Stimulated activated CD4-positive, alpha-beta T cell treated with anti-CD3 and anti-CD28 coated beads, Interleukin-4, amount 100 ng/mL, for 24 hours (primary cell): Measurements from ENCODE around the gene AIP.
A peak's percentile ranks its signal among the peaks of the same experiment; 100 is the strongest.

Source experiments
- DNase-seq: peaks from one replicate; pipeline ENCODE4 v3.0.0-alpha.2; 2020

AIP gene

GRCh38 chr11:67482827-67483798 lies at the start of gene AIP:
Gene AIP, plus strand, starts transcription at chr11:67483026. Its CDS starts 133 bp downstream, at chr11:67483159.
- DNase-seq = peak; percentile 98

- DNase-seq = no peak
Observed at GRCh38 chr11:67433536-67434394, 49.1 kb upstream of the AIP start.

- peak; percentile 31 for DNase-seq
Observed at GRCh38 chr11:67434395-67434881, 48.4 kb upstream of the AIP start.

- peak; percentile 33 for DNase-seq
Observed at GRCh38 chr11:67435031-67435726, 47.6 kb upstream of the AIP start.

- DNase-seq = no peak
Observed at GRCh38 chr11:67435727-67436458, 46.9 kb upstream of the AIP start.

- peak; percentile 74 for DNase-seq
Observed at GRCh38 chr11:67436459-67437081, 46.3 kb upstream of the AIP start.

GRCh38 chr11:67437082-67437808 lies 45.6 kb upstream of the AIP start, which contains the start of gene PTPRCAP:
Gene PTPRCAP, minus strand, starts transcription at chr11:67437682. Its CDS starts 63 bp downstream, at chr11:67437619.
- peak; percentile 65 for DNase-seq

- DNase-seq = no peak
Observed at GRCh38 chr11:67437809-67438157, 45.0 kb upstream of the AIP start.

GRCh38 chr11:67438158-67438902 lies 44.5 kb upstream of the AIP start:
- peak; percentile 79 for DNase-seq

- peak; percentile 37 for DNase-seq
Observed at GRCh38 chr11:67439321-67440228, 43.3 kb upstream of the AIP start.

- no peak for DNase-seq
Observed at GRCh38 chr11:67440229-67441097, 42.4 kb upstream of the AIP start.

- no peak for DNase-seq
Observed at GRCh38 chr11:67441098-67441563, 41.7 kb upstream of the AIP start.

- DNase-seq = no peak
Observed at GRCh38 chr11:67441731-67442351, 41.0 kb upstream of the AIP start.

- no peak for DNase-seq
Observed at GRCh38 chr11:67442504-67443404, 40.1 kb upstream of the AIP start.

- DNase-seq = no peak
Observed at GRCh38 chr11:67445515-67445914, 37.3 kb upstream of the AIP start.

GRCh38 chr11:67448220-67448609 lies 34.6 kb upstream of the AIP start:
- DNase-seq = no peak
